Measurements from ENCODE around the gene IL16.

The IL16 gene

DNA sequence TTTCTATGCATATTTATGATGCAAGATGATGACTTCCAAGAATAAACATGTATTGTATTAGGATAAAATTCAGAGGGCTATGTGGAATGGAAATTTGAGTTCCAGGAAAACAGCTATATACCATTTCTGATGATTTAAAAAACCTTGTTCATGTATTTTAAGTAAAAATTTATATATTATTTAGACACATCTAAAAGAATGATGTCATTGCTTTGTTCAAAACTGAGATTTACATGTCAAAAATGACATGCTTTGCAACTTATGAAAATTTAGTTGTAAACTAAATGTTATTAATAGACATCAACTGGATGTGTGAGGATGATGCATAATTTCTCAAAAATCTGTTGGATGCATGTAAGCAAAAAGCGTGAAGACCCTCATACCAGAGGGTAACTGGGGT is 125.0 kb downstream of the IL16 start:
- no peak overlapping the region for H3K27ac ChIP-seq
- TF ChIP-seq, protein P1, sequence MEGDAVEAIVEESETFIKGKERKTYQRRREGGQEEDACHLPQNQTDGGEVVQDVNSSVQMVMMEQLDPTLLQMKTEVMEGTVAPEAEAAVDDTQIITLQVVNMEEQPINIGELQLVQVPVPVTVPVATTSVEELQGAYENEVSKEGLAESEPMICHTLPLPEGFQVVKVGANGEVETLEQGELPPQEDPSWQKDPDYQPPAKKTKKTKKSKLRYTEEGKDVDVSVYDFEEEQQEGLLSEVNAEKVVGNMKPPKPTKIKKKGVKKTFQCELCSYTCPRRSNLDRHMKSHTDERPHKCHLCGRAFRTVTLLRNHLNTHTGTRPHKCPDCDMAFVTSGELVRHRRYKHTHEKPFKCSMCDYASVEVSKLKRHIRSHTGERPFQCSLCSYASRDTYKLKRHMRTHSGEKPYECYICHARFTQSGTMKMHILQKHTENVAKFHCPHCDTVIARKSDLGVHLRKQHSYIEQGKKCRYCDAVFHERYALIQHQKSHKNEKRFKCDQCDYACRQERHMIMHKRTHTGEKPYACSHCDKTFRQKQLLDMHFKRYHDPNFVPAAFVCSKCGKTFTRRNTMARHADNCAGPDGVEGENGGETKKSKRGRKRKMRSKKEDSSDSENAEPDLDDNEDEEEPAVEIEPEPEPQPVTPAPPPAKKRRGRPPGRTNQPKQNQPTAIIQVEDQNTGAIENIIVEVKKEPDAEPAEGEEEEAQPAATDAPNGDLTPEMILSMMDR (IDR thresholded peaks at IDR 0.05) = no peak
- no peak for TF ChIP-seq ZFX (IDR thresholded peaks at IDR 0.05; ENCODE audit: borderline replicate concordance)

DNA sequence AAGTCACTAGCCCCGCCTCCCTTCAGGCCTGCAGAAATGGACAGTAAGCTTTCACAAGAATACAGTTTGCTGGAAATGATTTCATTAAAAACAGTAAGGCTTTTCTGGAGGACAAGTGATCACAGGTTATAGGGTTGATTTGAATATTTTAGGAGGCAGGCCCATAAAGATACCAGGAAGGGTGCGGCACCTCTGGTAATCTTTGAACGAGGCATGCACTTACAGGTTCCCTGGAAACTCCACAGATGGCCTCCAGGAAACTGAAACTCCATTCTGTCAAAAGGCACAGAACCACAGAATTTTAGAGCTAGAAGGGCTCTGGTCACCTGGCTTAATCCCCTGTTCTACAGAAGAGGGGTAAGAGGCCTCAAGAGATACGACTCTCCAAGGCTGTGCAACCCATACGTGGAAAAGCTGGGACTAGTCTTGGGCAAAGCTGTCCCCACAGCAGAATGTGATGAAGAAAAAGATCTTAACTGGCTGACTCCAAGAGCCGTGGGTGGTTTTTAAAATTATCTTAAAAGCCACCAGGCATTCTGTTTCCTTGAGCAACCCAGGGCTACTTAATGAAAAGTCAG is 126.1 kb downstream of the IL16 start:
- no peak overlapping the region for H3K27ac ChIP-seq
- no peak for TF ChIP-seq ZFX (IDR thresholded peaks at IDR 0.05; ENCODE audit: borderline replicate concordance)
- TF ChIP-seq, protein P1 (IDR thresholded peaks at IDR 0.05) = no peak

DNA sequence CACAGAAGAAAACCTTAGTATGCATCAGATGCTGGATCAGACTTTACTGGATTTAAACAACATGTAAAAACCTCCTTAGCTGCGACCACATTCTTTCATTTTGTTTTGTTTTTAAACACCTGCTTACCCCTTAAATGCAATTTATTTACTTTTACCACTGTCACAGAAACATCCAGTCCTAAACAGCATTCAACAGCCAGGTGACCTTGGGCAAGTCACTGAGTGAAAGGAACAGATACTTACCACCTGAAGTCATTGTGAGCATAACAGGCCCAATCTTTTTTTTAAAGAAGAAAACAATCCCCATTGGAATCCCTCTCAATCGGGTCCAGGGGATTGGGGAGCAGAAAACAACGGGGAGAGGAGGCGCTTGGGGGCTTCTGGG is 126.9 kb downstream of the IL16 start:
- TF ChIP-seq, protein P1 (IDR thresholded peaks at IDR 0.05) = no peak
- TF ChIP-seq ZFX (IDR thresholded peaks at IDR 0.05; ENCODE audit: borderline replicate concordance) = no peak
- peak overlapping the region; percentile 14; the same call in 1 of the 2 replicates for H3K27ac ChIP-seq

DNA sequence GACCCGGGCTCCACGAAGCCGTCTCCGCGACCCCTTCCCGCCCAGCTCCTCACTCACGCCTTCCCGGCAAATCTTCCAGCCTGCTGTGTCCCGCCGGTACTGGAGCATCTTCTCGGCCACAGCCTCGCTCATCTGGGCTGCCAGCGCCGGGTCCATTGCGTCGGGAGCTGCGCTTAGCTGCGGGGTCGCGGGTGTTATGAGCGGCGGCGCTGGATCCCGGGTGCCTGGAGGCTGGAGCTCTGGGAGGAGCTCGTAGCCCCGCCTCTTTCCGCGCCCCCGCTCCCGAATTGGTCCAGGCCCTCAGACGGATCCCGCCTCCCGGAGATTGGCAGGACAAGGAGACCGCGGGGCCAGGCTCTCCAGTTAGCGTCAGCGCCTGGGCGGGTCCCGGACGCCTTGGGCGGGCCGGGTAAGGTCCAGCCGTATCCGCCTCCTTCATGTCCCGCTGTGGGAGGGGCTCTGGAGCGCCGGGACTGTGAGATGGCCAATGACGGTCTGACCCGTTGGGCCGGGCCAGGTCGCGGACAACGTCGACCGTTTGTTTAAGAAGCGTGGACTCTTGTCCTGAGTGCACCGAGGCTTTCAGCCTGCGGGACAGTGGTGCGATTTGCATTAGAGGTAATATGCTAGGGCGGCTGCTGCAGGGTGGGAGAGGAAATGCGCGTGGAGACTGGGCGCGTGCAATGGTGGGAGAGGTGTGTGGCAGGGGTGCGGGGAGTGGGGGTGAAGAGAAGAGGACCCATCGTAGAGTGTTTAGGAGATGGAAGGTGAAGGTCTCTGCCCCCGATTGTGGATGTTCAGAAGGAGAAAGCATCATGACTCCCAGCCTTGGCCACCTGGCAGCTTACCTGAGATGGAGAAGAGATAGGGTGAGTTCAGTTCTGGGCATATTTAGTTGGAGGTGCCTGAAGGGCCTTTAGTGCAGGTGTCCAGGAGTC is 127.5 kb downstream of the IL16 start, which contains the start of gene STARD5:
Gene STARD5, minus strand, starts transcription at position 198 of the 938 bp plus-strand sequence. Its CDS starts 42 bp downstream, at position 156.
- TF ChIP-seq, protein P1 (IDR thresholded peaks at IDR 0.05) = no peak
- TF ChIP-seq ZFX (IDR thresholded peaks at IDR 0.05; ENCODE audit: borderline replicate concordance) = no peak
- H3K27ac ChIP-seq = peak within 1 kb of the TSS; percentile 14; the same call in 1 of the 2 replicates

DNA sequence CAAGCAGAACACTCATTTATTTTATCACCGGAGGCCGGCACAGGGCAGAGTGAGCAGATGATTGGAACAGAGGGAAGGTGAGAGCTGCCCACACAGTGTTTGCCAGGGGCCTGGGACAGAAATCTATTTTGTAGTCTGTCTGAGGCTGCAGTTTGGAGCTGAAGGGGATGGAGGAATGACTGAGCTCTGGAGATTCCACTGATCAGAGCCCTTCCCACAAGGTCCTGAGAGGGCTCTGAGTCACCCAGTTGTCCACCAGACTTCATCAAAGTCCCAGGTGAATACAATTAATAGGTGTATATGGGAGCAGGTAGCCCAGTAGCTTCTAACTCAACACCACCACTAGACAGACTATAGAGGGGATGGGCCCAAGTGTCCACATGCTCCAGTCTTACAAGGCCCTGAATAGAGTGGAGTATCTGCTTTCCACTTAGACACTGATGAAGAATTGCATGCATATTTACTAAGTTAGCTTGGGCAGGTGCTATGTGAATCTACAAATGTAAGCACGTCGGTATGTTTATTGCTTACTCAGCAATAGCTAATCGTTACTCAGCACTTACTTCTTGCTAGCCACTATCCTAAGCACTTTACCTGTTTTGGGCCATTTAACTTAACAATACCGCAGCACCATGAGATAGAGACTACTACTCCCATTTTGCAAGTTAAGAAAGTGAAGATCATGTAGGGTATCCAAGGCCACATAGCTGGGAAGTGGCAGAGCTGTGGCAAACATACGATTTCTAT is 130.0 kb downstream of the IL16 start:
- TF ChIP-seq, protein P1 (IDR thresholded peaks at IDR 0.05) = no peak
- no peak for TF ChIP-seq ZFX (IDR thresholded peaks at IDR 0.05; ENCODE audit: borderline replicate concordance)
- no peak overlapping the region for H3K27ac ChIP-seq

DNA sequence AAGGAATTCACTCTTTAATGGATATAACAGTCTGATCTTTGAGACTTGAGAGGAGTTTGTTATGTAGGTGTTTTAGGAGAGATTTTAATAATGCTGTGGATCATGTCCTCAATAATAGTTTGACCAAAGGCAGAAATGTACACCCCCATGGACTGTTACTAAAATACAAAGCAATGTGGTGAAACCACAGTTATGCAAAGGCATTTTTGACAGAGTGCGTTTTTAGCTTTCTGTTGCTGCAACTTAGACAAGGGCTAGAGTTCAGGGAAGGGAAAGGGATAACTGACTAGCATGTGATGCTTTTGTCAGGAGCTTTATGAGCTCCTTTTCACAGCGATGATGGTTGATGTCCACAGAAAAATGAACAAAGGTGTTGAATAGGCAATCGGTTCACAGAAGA is 130.8 kb downstream of the IL16 start:
- H3K27ac ChIP-seq = no peak overlapping the region
- no peak for TF ChIP-seq ZFX (IDR thresholded peaks at IDR 0.05; ENCODE audit: borderline replicate concordance)
- TF ChIP-seq, protein P1 (IDR thresholded peaks at IDR 0.05) = no peak

All from 22Rv1 (cell line).